Esophagus squamous epithelium (tissue), 5 donors: ENCODE measurements around the gene HOXA9. TPM values are rescaled to one million over a fixed set of nuclear protein-coding genes. Genes with fewer than 3 reads are reported as not detected.

ENCODE experiments used
- DNase-seq: peaks from one replicate; lab custom pipeline; 2025; lab: John Stamatoyannopoulos, UW
- H3K27ac ChIP-seq, 4 donors: fragments of 200-600 bp; sonication (generic); one replicate each; pipeline ENCODE4 v1.5.1; 2016 to 2019; ENCODE audit warnings: mild to moderate bottlenecking in 1 of 4
- H3K27me3 ChIP-seq, 4 donors: fragments of 200-600 bp; sonication (generic); 1 replicate in 3 of 4; 2 replicates in 1 of 4; pipeline versions ENCODE4 v1.5.1 to v1.6.0; 2017 to 2021; ENCODE audit warnings: antibody characterized with exemption in 1 of 4
- H3K36me3 ChIP-seq, 3 donors: fragments of 200-600 bp; sonication (generic); one replicate each; pipeline ENCODE4 v1.5.1; 2016 to 2019
- H3K4me1 ChIP-seq, 3 donors: fragments of 200-600 bp; sonication (generic); one replicate each; pipeline ENCODE4 v1.5.1; 2017 to 2019
- H3K4me3 ChIP-seq, 4 donors: fragments of 200-600 bp; sonication (generic); 1 replicate in 3 of 4; 2 replicates in 1 of 4; pipeline ENCODE4 v1.5.1; 2016 to 2019; ENCODE audit warnings: mild to moderate bottlenecking in 2 of 4, moderate library complexity in 1 of 4
- H3K9me3 ChIP-seq, 3 donors: fragments of 200-600 bp; sonication (generic); one replicate each; pipeline ENCODE4 v1.5.1; 2016 to 2019
- CTCF ChIP-seq, 6 experiments: fragments of 450-650 bp in 4 of 6; fragments of 200-600 bp in 2 of 6; sonication (generic) in 2 of 6; IDR thresholded peaks; one replicate each; pipeline ENCODE4 v1.5.1; 2016 to 2019; ENCODE audit warnings: antibody characterized with exemption in 6 of 6, mild to moderate bottlenecking in 4 of 6, moderate library complexity in 4 of 6
- POLR2A ChIP-seq, 4 donors: fragments of 450-650 bp; IDR thresholded peaks; one replicate each; pipeline ENCODE4 v1.6.1; 2017; ENCODE audit warnings: antibody characterized with exemption in 4 of 4, mild to moderate bottlenecking in 4 of 4, moderate library complexity in 3 of 4
- WGBS, 2 donors: methylation state at CpG; one replicate each; pipeline ENCODE4 v1.1.5; 2018; 5-methylcytosine and 5-hydroxymethylcytosine counted together
- intact Hi-C: fragments of 100-400 bp; cut with DNase I; formaldehyde crosslinking; loops from one replicate; pipeline ENCODE4 v1.15.0; 2022
- total RNA-seq, 4 donors: library from RNA; depleted of rRNA; stranded (reverse); fragments of >200 nt; gene quantifications; one replicate each; pipeline ENCODE4 v1.1.0, GENCODE V29; 2016
- donor health status: DM: yes; HTN: yes; CAD: no.

HOXA9 gene
- total RNA-seq, 4 donors from 2014 or later, result 0.57 to 1.1 TPM; not detected in 2

GRCh38 chr7:27170426-27171324 lies 5.3 kb upstream of the HOXA9 start:
- Histone ChIP-seq H3K27ac (no peak overlapping the region), H3K4me1 (peaks cover 29 to 73% (median 43%) of the 10 kb centered on the region in 3 donors), H3K27me3 (peaks cover 60 to 100% (median 85%) of the 10 kb centered on the region in 4 donors), H3K36me3 (no peaks in the 10 kb centered on the region), H3K4me3 (no peak overlapping the region), H3K9me3 (no peaks in the 10 kb centered on the region)
- DNase-seq, result no peak
- TF ChIP-seq CTCF (IDR thresholded peaks at IDR 0.05), result no peak
- no peak for TF ChIP-seq POLR2A (IDR thresholded peaks at IDR 0.05)
- 28 to 30% methylated on average over 11 of the region's 11 CpGs for WGBS, 2 donors
- intact Hi-C loops, result no loop called here

DNA sequence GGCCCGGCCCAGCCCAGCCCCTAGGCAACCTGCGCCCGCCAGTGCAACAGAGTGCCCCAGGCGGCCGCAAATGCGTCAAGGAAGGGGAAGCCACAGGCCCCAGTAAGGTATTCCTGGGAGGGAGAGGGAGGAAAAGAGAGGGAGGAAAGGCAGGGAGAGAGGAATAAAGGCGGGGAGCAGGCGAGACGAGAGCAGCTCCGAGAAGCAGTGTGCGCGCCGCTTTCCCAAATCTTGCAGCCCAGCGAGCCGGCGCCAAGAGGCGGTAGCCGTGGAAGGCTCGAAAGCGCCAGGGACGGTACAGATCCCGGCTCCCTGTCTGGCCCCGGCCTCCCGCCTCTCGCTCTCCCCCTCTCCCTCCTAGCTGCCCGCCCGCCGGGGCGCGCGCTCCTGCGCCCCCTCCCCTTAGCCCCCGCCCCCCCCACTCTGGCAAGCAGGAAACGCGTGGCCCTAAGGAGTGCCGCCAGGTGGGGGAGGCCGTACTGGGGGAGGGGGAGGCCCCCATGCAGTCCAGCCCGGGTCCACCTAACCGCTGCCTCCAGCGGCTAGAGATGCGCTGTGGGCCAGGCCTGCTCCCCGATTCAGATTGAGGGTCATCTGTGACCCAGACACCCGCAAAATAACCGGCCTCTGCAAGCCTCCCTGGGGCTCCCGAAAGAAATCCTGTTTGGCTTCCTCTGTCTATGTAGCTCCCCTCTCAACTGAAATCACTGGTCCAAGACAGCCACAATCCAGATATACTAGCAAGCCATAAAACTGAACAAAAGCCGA lies 4.5 kb upstream of the HOXA9 start:
- no peak overlapping the region for H3K27ac ChIP-seq
- no peak for TF ChIP-seq CTCF (IDR thresholded peaks at IDR 0.05)
- TF ChIP-seq POLR2A (IDR thresholded peaks at IDR 0.05), result no peak
- no peaks in the 10 kb centered on the region for H3K36me3 ChIP-seq
- intact Hi-C loops, result loop anchor here (5.0 to 10.0 kb wide), 2 partner anchors 793 to 1315 kb away; no protein-coding TSS in a partner anchor
- H3K9me3 ChIP-seq, result no peaks in the 10 kb centered on the region
- no peak for DNase-seq
- H3K4me3 ChIP-seq, result peak overlapping the region in 3 of 4 donors; percentile 5 to 49 (median 23)
- peaks cover 30 to 81% (median 50%) of the 10 kb centered on the region in 3 donors for H3K4me1 ChIP-seq
- peaks cover 68 to 100% (median 85%) of the 10 kb centered on the region in 4 donors for H3K27me3 ChIP-seq
- 5 to 6% methylated on average over 27 to 28 of the region's 46 CpGs for WGBS, 2 donors

- Histone ChIP-seq H3K4me1 (peaks cover 28 to 77% (median 42%) of the 10 kb centered on the region in 3 donors), H3K36me3 (no peaks in the 10 kb centered on the region), H3K27me3 (peaks cover 64 to 100% (median 85%) of the 10 kb centered on the region in 4 donors), H3K9me3 (no peaks in the 10 kb centered on the region), H3K27ac (no peak overlapping the region), H3K4me3 (no peak overlapping the region)
- DNase-seq, result no peak
- intact Hi-C loops, result loop anchor here (5.0 to 10.0 kb wide), 2 partner anchors 791 to 1314 kb away; no protein-coding TSS in a partner anchor
- TF ChIP-seq CTCF (IDR thresholded peaks at IDR 0.05) (no peak), POLR2A (IDR thresholded peaks at IDR 0.05) (no peak)
- WGBS, 2 donors, result 37 to 52% methylated on average over 15 to 17 of the region's 25 CpGs
Measured at GRCh38 chr7:27168265-27168947, 3.1 kb upstream of the HOXA9 start.

DNA sequence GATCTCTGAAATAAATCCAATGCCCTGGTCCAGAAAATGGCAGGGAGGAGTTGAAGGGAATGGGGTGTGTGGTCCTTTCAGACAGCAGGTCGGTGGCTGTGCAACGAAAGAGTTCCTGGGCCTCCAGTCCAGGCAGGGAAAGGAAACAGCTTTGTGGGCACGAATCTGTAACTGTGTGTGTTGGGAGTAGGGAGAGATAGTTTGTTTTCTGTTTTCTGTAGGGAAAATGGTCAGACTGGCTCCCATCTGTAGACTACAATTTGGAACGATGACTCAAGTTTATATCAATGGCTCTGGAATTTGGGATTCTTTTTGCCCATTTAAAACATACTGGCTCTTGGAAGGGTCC lies 2.6 kb upstream of the HOXA9 start:
- Histone ChIP-seq H3K36me3 (no peaks in the 10 kb centered on the region), H3K27ac (no peak overlapping the region), H3K4me1 (peaks cover 25 to 72% (median 37%) of the 10 kb centered on the region in 3 donors), H3K9me3 (no peaks in the 10 kb centered on the region), H3K4me3 (no peak overlapping the region), H3K27me3 (peaks cover 59 to 100% (median 84%) of the 10 kb centered on the region in 4 donors)
- no peak for DNase-seq
- WGBS, 2 donors, result 40 to 47% methylated on average over 4 of the region's 4 CpGs
- TF ChIP-seq POLR2A (IDR thresholded peaks at IDR 0.05), result no peak
- no peak for TF ChIP-seq CTCF (IDR thresholded peaks at IDR 0.05)
- intact Hi-C loops, result loop anchor here (5.0 to 10.0 kb wide), 2 partner anchors 791 to 1313 kb away; no protein-coding TSS in a partner anchor
